ENCODE data around the gene SNX33. TPM values are rescaled to one million over a fixed set of nuclear protein-coding genes. Genes with fewer than 3 reads are reported as not detected.

Gene SNX33
- total RNA-seq, 6 experiments from 2014 or later: 12.0 to 17.2 (median 14.2) TPM

DNA sequence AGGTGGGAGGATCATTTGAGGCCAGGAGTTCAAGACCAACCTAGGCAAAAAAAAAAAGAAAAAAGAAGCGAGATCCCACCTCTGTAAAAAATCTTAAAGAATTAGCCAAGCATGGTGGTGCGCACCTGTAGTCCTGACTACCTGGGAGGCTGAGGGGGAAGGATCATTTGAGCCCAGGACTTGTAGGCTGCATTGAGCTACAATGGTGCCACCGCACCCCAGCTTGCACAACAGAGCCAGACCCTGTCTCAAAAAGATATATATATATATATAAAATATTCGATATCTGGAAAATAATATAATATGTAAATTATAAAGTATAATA is 6.6 kb upstream of the SNX33 start:
- DNase-seq (no peak), ATAC-seq (no peak)
- Histone ChIP-seq H3K27me3 (no peaks in the 10 kb centered on the region), H3K9me3 (no peaks in the 10 kb centered on the region), H3K4me1 (peaks cover 0 to 36% (median 13%) of the 10 kb centered on the region in 4 donors), H3K27ac (peak overlapping the region; percentile 94 to 99 (median 97)), H3K4me3 (no peak overlapping the region), H3K36me3 (no peaks in the 10 kb centered on the region)
- WGBS (ENCODE audit: insufficient coverage, low coverage, low lambda C conversion rate, missing lambda C conversion rate): 100% methylated on average over 3 of the region's 4 CpGs
- intact Hi-C loops (cut with DNase I): no loop called here
- TF ChIP-seq, protein P1, sequence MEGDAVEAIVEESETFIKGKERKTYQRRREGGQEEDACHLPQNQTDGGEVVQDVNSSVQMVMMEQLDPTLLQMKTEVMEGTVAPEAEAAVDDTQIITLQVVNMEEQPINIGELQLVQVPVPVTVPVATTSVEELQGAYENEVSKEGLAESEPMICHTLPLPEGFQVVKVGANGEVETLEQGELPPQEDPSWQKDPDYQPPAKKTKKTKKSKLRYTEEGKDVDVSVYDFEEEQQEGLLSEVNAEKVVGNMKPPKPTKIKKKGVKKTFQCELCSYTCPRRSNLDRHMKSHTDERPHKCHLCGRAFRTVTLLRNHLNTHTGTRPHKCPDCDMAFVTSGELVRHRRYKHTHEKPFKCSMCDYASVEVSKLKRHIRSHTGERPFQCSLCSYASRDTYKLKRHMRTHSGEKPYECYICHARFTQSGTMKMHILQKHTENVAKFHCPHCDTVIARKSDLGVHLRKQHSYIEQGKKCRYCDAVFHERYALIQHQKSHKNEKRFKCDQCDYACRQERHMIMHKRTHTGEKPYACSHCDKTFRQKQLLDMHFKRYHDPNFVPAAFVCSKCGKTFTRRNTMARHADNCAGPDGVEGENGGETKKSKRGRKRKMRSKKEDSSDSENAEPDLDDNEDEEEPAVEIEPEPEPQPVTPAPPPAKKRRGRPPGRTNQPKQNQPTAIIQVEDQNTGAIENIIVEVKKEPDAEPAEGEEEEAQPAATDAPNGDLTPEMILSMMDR (IDR thresholded peaks at IDR 0.05): no peak
- TF ChIP-seq POLR2A (IDR thresholded peaks at IDR 0.05): no peak

DNA sequence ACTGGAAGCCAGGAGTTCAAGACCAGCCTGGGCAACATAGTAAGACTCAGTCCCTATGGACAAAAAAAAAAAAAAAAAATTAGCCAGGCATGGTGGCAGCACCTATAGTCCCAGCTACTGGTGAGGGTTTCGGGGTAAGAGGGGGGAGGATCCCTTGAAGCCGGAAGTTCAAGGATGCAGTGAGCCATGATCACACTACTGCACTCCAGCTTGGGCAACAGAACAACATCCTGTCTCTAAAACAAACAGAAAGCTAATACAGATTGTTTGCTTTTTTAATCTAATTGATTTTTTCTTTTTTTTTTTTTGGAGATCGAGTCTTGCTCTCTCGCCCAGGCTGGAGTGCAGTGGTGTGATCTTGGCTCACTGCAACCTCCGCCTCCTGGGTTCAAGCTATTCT is 6.1 kb upstream of the SNX33 start:
- Histone ChIP-seq H3K27me3 (no peaks in the 10 kb centered on the region), H3K36me3 (no peaks in the 10 kb centered on the region), H3K27ac (peak overlapping the region in 1 of 3 donors; percentile 99), H3K4me1 (peaks cover 0 to 40% (median 13%) of the 10 kb centered on the region in 4 donors), H3K4me3 (no peak overlapping the region), H3K9me3 (no peaks in the 10 kb centered on the region)
- peak; percentile 23 for TF ChIP-seq POLR2A (IDR thresholded peaks at IDR 0.05)
- TF ChIP-seq, protein P1 (IDR thresholded peaks at IDR 0.05): no peak
- ATAC-seq (peak; percentile 9 to 45 (median 26)), DNase-seq (no peak)
- intact Hi-C loops (cut with DNase I): no loop called here
- 16% methylated on average over 5 of the region's 5 CpGs for WGBS (ENCODE audit: insufficient coverage, low coverage, low lambda C conversion rate, missing lambda C conversion rate)

DNA sequence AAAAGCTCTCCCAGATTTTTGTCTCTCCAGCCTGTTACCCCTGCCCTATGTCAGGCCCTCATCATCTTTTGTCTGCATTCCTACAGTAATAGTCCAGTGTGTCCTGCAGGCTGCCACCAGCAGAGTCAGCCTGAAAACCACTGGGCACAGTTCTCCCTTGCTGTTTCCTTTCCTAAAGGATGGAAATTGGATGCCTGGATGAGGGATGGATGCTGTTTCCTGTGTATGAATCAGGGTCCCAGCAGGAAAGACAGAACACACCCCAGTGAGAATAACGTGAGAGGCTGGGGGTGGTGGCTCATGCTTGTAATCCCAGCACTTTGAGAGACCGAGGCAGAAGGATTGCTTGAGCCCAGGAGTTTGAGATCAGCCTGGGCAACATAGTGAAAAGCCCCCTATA is 3.3 kb upstream of the SNX33 start:
- Histone ChIP-seq H3K4me3 (no peak overlapping the region), H3K9me3 (no peaks in the 10 kb centered on the region), H3K27me3 (no peaks in the 10 kb centered on the region), H3K4me1 (peaks cover 0 to 26% (median 7%) of the 10 kb centered on the region in 4 donors), H3K27ac (no peak overlapping the region), H3K36me3 (no peaks in the 10 kb centered on the region)
- DNase-seq (no peak), ATAC-seq (no peak)
- intact Hi-C loops (cut with DNase I): no loop called here
- 81% methylated on average over 2 of the region's 2 CpGs for WGBS (ENCODE audit: insufficient coverage, low coverage, low lambda C conversion rate, missing lambda C conversion rate)
- TF ChIP-seq, protein P1 (IDR thresholded peaks at IDR 0.05): no peak
- TF ChIP-seq POLR2A (IDR thresholded peaks at IDR 0.05): no peak

DNA sequence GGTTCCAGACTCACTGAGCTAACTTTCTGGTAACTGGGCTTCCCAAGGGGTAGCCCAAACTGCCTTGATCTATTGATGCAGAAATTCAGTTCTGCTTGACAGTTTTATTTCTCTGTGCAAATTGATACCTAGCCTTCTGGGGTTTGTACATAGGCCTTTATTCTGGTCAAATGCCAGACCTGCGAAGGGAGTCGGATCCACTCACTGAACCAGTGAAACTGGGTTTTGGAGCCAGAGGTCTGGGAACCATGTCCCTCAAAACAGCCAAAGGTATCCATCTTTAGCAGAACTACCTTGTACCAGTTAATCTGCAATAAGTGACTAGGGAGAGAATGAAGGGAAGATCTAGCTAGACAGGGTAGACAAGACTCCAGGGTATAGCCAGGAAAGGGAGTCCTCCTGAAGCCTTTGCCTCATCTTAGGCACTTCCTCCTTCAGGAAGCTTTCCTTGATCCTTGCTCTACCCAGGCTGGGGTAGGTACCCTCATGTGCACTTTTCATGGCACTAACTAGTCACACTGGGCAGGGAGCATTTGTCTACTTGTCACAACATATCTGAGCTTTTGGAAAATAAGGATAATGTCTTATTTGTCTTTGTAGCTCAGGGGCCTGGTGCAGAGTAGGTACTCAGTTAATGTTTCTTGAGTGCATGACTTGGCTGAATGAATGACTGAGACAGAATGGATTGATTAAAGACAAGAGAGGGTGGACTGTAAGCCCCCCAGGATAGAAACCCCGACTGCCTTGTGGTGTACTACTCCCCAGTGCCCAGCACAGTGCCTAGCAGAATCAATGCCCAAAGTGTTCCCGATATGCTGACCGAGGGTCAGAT is 1.4 kb upstream of the SNX33 start:
- no peak for DNase-seq
- Histone ChIP-seq H3K27ac (peak overlapping the region; percentile 85 to 98 (median 96)), H3K9me3 (no peaks in the 10 kb centered on the region), H3K36me3 (no peaks in the 10 kb centered on the region), H3K4me3 (peak overlapping the region; percentile 65 to 94 (median 92)), H3K27me3 (no peaks in the 10 kb centered on the region), H3K4me1 (peaks cover 0 to 44% (median 14%) of the 10 kb centered on the region in 4 donors)
- TF ChIP-seq, protein P1 (IDR thresholded peaks at IDR 0.05): no peak
- TF ChIP-seq POLR2A (IDR thresholded peaks at IDR 0.05): no peak
- 51% methylated on average over 5 of the region's 5 CpGs for WGBS (ENCODE audit: insufficient coverage, low coverage, low lambda C conversion rate, missing lambda C conversion rate)
- intact Hi-C loops (cut with DNase I): no loop called here
- no peak for ATAC-seq

Measured in right lobe of liver (tissue), 6 donors.